ENCODE results near the gene KIF20B.
"Not testable (repeated sequence)": the region's sequence is repeated elsewhere in the genome, so short reads cannot be mapped to it uniquely, and the experiment has no call there.

KIF20B gene

DNA sequence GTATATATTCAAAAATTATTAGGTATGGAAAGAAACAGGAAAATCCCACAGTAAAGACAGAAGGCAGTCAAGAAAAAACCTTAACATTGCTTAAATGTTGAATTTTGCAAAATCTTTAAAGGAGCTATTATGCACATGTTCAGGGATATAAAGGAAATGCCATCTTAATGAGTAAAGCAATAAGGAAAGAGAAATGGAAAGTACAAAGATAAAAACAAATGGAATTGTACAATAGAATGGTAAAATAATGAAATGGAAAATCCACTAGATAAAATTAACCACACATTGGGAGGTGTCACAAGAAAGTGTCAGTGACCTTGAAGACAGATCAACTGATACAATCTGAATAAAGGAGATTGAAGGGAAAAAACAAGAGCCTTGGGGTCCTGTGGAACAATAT is 82.0 kb downstream of the KIF20B start:
- no peak for DNase-seq

DNA sequence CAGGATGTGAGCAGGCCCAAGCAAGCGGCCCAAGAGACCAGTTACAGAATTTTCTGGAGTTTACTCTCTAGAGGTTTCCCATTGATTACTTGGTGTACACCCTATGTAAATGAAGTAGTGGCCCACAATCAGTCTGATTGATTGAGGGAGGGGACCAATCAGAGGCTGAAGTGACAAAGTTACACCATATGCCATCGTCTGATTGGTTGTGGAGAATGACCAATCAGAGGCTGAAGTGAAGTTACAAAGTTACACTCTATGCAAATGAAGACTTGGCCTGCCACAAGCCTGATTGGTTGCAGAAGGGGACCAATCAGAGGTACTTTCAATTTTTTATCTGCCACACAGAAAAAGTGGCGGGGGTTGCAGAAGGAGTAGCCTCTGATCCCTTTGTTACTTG is 83.7 kb downstream of the KIF20B start:
- no peak for DNase-seq

DNA sequence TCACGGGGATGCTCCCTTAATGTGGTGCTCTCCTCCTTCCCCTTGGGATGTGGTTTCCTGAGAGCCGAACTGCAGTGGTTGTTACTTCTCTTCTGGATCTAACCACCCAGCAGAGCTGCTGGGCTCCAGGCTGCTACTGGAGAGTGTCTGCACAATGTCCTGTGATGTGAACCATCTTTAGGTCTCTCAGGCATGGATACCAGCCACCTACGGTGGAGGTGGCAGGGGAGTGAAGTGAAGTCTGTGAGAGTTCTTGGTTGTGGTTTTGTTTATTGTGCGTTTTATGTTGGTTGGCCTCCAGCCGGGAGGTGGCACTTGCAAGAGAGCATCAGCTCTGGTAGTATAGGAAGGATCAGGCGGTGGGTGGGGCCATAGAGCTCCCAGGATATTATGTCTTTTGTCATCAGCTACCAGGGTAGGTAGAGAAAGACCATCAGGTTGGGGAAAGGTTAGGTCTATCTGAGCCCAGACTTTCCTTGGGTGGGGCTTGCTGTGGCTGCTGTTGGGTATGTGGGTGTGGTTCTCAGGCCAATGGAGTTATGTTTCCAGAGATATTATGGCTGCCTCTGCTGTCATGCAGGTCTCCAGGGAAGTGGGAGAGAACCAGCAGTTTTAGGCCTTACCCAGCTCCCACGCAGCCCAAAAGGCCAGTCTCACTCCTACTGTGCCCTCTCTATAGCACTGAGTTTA is 87.9 kb downstream of the KIF20B start:
- DNase-seq, result no peak

DNA sequence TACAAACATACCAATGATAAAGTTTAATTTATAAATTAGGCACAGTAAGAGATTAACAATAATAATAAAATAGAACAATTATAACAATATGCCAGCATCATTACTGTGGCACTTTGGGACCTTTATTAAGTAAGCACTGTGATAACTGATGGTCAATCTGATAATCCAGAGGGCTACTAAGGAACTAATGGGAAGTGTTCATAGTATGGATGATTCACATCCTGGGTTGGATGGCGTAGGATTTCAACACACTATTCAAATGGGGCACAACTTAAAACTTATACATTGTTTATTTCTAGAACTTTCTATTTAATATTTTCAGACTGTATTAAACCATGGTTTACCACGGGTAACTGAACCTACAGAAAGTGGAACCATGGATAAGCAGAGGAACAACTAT is 90.8 kb downstream of the KIF20B start:
- DNase-seq, result no peak

DNA sequence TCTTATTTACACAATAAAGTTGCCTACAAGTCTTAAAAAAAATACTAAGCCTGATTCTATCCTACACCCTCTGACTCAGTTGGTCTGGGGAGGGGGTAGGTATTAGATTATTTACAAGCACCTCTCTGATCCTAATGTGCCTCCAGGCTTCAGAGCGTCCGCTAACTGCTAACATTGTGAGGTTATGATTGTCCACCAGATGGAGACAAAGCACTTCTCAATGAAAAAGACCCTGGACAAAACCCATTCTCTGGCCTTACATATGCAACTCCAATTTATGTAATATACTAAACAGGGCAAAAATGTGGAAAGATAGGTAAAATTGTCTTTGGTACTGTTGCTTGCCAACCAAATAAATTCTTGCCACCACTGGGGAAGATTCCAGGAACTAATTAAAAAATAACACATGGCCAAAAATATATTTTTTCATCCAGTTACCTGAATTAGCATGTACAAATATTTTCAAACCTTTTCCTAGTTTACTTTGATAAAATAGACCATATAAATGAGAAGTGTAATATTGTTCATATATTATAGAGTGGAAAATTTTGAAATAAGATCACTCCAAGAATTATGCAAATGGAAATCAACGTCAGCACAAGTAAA is 92.4 kb downstream of the KIF20B start:
- DNase-seq, result peak; percentile 0

DNA sequence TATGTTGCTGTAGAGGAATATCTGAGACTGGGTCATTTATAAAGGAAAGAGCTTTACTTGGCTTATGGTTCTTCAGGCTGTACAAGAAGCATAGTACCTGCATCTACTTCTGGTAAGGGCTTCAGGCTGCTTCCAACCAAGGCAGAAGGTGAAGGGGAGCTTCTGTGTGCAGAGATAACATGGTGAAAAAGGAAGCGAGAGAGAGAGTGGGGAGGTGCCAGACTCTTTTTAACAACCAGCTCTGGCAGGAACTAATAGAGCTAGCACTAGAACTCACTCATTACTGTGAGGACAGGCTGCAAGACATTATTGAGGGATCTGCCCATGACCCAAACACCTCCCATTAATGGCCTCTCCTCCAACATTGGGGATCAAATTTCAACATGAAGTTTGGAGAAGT is 94.5 kb downstream of the KIF20B start:
- no peak for DNase-seq

DNA sequence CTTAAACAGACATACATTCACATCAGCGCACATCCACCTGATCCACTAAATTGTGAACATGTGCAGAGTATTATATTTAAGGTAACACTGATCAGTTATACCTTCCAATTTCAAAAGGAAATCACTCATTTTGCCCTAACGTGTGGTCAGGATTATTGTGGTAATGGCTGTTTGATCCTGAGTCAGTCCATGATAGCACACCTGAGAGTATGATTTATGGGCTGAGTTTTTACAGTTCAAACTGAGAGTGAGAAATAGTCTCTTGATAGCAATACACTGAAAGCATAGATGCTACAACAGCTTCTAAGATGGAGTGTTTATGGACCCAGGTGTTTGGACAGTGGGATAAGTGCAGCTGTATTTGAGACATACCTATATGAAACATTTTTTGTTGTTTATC is 96.7 kb downstream of the KIF20B start:
- DNase-seq, result no peak

DNA sequence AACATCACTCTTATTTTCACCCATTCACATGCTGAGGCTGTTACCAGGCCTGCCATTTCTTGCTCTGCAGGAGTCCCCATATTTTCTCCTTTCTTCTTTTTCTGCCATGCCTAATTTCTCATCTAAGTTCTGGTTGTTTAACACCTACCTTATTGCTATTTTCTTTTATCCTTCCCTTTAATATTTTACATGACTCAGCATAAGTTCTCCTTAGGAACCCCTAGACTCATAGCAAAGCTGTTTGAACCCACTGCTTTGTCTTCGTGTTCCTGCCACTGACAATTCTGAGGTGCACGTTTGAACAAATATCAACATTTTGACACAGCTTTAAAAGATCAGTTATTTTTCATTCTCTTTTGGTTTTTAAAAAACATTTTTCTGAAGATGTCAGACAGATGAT is 98.2 kb downstream of the KIF20B start:
- no peak for DNase-seq

DNA sequence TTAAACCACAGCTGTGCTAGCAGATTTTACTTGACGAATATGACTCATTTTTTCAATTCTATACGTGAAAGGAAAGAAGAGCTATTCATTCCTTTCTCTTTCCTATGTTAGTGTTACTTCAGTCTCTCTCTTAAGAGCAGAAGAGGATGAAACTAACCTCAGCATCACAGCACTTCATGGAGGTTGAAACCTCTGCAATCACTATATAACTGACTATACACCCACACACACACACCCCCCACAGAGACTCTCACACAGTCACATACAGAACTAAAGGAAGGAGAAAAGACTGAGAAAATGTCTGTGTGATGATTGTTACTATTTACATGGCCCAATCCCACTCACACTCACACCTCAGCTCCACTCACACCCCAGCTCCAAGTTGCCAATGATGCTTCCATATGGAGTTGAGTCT is 104.2 kb downstream of the KIF20B start:
- no peak for DNase-seq

DNA sequence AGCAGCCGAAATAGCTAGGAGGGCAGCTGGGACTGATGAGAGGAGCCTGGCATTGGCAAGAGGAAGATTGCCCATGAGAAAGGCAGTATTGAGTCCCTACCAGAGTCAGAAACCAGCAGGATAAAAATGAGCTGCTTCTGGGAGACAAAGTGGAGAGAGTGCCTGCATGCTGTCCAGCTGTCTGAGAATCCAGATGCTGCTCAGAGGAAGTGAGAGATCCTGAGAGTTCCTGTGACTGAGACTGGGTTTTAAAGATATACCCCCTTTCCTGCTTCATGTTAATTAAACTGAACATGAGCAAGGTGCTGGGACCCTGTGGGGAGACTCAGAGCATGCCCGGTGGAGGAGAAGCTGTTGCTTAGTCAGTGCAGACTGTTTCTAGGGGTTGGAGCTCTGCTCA is 107.5 kb downstream of the KIF20B start:
- DNase-seq, result no peak

DNA sequence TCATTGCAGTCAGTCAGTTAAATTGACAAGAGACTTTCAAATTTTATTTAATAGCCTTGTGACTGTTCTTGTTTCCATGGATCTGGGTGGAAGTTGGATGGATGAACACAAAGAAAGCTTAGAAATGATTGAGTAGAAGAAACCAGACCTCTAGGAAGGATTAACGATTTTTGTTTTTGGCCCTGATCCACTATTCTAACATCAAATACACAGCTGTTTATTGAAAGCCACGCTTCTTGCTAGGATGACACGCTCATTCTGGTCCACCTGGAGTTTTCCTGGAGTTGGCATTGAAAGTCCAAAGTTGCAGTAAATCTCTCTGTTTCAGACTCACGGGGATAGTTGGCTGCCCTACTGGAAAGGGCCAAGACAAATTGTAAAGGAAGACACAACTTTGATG is 108.4 kb downstream of the KIF20B start:
- DNase-seq, result no peak

DNA sequence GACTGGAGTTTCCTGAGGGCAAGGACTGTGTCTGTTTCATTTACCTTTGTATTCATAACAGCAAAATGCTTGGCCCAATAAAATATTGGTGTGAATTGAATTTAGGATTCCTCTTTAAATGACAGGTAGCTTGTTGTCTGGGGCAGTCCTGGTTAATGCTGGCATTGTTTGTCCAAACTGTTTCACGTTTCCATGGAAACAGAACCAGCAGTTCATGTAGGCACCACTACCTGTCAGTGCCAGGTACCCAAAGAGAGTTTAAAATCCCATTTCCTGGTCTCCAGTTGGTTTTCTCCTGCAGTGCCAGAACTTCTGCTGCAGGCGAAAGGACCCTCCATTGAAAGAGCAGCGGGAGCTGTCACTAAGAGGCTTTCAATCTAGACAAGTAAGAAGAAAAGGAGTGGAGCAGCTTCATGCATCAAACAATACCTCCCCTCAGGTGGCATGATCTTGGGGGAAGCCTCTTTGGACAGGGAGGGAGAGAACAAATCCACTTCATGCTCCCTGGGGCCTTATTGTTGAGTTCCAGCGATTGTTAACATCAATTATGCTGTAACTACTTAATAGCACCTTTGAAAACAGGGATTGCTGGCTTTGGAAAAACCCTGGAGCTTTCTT is 109.6 kb downstream of the KIF20B start:
- DNase-seq, result no peak

DNA sequence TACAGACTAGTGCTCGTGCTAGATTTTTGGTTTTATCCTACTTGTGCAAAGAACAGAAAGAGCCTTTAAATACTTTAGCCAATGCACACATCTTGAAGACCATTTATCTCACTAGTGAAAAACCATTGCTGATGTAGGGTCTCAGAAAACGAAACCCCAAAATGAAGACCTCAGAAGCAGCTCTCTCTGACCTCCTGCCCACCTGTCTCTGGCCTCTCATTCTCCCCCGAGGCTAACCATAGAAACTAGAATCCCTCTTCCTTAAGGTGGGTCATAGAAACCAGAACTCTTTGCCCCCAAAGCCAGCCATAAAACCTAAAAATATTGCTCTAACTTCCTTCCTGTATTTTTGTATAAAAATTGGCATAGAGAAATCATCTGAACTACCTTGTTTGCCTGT is 112.2 kb downstream of the KIF20B start:
- DNase-seq, result no peak

DNA sequence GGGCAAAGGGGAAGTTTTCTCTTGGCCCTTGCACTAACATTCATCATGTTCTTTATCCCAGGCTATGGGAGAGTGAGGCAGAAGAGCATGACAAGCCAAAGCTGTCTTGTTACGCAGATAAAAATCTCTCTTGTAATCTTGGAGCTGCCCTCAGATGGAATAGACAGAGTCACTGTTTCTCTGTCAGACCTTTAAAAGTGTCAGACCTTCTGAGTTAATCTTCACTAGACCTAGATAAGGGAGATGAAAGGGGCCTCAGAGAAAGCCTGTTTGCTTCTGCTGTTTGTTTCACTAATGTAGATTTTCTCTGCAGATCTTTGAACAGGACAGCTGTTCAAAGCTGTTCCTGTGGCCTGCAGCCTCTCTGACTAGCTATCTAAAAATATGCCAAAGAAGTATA is 112.9 kb downstream of the KIF20B start:
- no peak for DNase-seq

DNA sequence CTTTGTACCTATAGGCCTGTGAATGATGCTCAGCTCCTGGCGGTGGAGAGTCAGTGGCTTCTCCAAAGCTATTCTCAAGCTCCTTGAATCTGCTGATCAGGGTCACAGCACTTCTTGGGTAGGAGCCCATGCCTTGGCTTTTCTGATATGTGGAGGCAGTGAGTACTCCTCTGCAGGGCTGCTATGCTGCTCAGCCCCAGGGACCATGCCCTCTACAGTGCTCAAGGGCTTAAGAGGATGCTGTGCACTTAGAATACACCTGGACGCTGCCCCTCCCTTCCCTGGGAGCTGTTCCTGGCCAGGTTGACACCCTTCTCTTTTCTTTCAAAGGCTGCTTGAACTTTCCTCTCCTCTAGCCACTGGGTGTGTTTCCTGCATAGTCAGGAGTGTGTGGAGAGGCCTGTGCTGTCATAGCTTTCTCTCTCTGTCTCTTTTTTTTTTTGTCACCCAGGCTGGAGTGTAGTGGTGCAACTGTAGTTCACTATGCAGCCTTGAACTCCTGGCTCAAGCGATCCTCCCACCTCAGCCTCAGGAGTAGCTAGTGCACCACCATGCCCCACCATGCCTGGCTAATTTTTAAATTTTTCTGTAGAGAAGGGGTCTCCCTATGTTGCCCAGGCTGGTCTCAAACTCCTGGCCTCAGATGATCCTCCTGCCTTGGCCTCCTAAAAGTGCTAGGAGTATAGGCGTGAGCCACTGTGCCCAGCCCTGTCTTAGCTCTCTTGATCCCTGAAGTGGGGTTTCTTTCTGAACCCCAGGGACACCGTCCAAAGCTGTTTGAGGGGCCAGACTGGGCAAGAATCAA is 113.9 kb downstream of the KIF20B start:
- DNase-seq, result no peak

DNA sequence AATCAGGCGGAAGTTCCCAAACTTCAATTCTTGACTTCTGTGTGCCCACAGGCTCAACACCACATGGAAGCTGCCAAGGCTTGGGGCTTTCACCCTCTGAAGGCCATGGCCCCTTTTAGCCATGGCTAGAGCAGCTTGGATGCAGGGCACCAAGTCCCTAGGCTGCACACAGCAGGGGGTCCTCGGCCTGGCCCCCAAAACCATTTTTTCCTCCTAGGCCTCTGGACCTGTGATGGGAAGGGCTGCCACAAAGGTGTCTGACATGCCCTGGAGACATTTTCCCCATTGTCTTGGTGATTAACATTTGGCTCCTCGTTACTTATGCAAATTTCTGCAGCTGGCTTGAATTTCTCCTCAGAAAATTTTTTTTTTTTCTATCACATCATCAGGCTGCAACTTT is 117.6 kb downstream of the KIF20B start:
- DNase-seq, result not testable (repeated sequence)
